GM19467 (cell line): ENCODE measurements around the gene IGF2R.

ENCODE experiments used
- ATAC-seq: cut with Tn5 transposase; IDR thresholded peaks from one replicate; pipeline ENCODE4 v1.9.1; 2021; ENCODE audit warnings: mild to moderate bottlenecking, moderate library complexity; ENCODE audit not compliant: unreplicated experiment

The IGF2R gene

DNA sequence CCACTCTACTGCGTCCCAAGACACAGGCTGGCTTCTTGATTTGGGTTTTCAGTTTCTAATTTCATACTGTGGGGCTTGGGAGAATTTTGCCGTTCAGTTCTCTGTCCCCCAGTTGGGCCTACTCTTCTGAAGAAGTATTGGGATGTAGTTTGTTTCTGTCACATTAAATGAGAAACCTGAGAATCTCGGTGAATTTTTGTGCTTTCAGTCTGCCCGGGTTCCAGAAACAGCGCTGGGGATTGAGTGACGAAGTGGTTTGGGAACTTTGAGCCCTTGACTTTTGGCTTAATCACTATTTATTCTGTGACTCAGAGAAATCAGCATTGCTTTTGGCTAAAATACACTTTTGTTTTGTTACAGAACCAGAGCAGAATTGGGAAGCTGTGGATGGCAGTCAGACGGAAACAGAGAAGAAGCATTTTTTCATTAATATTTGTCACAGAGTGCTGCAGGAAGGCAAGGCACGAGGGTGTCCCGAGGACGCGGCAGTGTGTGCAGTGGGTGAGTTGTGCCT is 74.0 kb downstream of the IGF2R start:
- ATAC-seq, result no peak

DNA sequence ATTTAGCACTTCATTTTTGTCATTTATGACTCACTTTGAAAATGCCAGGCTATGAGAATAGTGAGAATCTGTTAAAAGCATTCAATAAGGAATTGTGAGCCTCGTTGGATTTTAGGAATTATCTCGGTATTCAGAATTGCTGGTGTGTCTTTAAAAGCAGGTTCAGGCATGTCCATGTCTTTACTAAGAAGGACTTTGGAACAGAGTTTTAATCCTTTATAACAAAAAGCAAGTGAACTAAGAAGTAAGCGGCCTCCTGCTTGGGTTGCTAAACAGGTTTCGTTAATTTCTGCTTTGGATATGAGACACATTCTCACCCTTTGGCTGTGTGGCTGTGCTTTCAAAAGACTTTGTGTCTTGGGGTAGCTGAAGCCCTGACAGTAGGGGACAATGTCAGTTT is 74.9 kb downstream of the IGF2R start:
- ATAC-seq, result no peak

DNA sequence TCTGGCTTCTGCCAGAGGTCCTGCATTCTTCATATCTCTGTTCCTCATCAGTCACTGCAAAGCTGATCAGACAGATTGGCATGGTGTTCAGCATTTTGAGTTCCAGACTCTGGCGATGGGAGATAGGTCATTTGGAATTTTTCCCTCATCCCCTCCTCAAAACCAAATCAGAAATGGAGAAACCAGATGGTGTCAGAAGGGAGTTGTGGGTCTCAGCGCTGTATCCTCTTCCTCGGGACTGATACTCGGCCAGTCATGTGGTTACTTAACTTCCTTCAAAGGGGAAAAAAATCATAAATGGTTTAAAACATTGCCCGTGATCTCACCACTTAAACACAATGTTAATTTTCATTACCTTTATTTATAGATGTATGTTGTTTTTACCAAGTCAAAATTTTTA is 75.8 kb downstream of the IGF2R start:
- no peak for ATAC-seq

DNA sequence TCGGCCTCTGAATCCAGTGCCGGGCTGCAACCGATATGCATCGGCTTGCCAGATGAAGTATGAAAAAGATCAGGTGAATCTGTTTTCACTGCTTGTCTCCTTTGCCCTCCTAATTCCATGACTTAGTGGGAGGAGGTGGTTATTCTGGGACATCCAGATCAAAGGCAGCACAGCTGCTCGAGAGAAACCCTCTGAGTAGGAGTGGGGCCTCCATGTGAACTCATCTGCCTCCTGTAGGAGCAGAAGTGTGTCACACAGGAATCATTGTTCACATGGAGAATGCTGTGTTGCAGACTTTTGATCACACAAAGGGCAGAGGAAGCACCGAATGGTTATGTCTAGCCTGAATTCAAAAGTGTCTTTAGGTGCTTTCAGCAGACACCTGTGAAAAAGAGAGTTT is 79.6 kb downstream of the IGF2R start:
- no peak for ATAC-seq

DNA sequence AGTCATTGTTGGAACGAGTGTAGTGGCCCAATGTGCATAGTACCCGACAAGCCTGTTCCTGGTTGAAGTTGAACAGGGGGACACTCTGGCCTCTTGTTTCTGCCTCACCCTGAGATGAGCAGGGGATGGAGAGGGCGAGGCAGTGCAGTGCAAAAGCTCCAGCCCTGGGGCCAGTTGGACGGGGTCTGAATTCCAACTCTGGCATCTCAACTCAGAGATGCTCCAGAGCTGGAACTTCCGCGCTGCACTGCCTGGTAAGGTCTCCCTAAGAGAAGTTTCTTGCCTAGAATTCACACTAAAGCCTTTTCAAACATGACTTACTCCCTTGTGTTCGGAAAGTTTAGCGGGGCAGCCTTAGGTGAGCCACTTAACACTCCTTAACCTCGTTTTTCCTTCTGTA is 80.5 kb downstream of the IGF2R start:
- ATAC-seq, result no peak

DNA sequence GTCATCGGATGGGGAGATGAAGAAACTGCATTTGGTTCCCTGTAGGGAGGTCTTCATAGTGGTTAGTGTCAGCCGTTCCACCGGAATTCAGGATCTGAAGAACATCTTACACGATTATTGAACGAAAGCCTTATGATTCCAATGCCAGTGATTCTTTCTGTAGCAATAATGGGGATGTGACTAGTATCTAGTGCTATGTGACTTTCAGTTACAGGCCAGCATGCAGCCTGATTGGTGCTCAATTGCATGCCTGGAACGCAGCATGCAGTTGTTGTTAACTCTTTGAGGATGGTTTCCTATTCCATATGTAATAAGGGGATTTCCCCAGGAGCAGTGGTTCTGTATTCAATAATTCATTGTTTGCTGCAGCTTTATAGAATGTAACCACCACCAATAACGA is 81.1 kb downstream of the IGF2R start:
- no peak for ATAC-seq

DNA sequence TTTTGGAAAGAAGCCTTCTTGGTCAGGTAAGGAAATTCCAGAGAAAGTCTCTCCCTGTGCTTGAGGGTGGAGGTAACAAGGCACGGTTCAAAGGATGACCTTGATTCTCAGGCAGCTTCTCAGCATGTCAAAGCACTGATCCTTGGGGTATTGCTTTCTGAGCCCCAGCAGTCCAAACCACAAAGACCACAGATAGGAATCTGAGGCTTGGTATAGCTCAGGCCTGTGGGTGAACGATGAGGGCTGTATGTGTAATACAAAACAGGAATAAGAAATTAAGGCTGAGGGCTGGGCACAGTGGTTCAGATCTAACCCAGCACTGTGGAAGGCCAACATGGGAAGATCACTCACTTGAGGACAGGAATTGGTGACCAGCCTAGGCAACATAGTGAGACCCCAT is 82.5 kb downstream of the IGF2R start:
- ATAC-seq, result no peak

DNA sequence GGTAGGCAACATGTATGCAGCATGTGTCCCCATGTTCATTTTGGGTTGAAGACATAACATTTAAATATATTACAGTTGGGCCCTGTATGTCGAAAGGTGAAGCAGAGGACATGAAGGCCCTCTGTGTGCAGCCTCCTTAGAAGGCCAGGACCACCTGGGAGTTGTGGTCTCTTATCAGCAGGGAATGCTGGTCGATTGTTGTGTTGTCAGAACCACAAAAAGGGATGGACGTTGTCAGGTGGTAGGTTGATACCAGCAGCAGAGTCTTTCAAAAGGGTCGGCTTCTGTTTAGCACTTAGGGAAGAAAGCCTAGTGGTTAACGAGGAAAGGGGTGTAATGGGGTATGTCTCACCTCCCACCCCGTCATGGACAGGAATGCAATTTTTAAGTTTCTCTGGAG is 85.4 kb downstream of the IGF2R start:
- ATAC-seq, result no peak

DNA sequence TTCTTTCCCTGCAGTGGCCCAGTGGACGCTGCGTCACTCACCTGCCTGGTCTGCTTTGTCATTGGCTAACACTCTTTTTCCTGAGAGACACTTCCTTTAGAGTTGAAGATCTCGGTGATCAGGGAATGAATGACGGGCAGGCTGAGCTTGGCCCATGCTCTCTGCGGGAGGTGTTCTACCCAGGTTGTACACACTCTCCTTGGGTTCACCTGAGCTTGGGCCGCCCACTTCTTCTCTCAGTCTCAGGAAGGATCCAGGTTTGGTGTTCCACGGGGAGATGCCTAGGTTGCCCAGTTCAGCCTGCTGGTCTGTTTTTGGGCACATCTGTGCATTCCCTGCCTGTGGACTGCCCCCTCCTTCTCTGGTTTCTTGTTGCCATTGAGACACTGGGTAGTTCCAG is 86.0 kb downstream of the IGF2R start:
- no peak for ATAC-seq

DNA sequence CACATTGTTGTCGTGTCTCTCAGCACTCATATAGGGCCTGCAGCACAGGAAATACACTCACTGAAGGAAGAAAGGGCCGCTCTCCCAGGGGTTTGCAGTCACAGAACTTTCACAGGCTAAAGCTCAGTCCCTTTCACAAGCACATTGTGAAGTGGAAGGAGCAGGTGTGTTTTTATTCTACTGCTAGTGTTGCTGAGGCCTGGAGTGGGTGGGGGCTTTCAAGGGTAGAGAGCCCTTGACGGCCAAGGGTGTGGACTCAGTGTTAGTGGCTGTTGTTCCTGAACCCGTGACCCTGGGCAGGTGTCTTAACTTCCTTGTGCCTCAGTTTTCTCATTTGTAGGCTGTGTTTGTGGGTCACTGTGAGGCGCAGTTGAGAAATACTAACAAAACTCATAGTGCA is 86.5 kb downstream of the IGF2R start:
- no peak for ATAC-seq

DNA sequence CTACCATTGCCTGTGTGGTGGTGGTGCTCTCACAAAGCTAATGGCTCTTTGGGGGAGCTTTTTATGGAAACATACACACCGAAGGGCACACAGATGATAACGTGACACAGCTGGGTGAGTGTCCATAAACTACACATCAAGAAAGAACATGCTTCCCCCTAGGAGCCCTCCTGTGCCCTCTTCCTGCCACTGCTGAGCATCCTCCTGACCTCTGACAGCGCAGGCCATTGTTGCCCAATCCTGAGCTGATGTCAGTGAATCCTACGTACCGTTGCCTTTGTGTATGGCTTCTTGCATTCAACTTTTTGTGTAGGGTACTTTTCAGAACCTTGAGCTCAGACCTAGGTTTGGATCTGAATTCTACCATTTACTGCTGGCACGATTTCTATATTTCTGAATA is 86.9 kb downstream of the IGF2R start:
- no peak for ATAC-seq

DNA sequence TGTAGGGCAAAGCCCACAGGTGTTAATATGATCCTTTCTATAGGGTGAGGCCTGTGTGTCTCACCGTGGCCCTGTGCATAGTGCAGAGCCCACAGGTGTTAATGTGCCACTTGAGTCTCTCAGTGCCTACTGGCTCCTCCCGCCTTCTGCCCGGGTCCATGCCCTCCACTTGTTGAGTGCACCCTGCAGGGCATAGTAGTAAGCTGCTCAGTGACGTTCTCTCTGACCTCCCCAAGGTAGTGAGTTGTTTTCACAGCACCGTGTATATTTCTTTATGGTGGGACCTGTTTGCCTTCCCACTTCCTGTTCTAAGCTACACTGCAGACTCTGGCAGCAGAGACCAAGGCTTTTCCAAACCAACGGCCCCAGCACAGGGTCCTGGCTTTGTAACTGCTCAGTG is 88.2 kb downstream of the IGF2R start:
- ATAC-seq, result no peak

DNA sequence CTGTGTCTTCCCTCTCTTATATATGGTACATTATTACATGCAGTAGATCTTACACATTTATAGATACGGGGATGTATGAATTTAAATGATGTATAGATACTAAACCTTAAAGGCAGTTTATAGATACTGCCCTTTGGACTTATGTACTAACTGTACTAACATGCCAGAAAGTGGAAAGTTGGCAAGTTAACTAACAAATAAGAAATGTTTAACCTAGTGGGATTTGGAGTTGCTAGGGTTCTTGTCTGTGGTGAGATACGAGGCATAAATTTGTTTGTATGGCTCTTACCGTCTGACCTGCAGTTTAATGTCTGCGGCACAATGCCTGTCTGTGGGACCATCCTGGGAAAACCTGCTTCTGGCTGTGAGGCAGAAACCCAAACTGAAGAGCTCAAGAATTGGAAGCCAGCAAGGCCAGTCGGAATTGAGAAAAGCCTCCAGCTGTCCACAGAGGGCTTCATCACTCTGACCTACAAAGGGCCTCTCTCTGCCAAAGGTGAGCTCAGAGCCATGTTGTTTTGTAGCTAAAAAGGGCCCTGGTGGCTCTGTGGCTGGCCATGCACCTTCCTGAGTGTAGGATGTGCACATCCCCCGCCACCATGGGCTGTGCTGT is 89.8 kb downstream of the IGF2R start:
- no peak for ATAC-seq

DNA sequence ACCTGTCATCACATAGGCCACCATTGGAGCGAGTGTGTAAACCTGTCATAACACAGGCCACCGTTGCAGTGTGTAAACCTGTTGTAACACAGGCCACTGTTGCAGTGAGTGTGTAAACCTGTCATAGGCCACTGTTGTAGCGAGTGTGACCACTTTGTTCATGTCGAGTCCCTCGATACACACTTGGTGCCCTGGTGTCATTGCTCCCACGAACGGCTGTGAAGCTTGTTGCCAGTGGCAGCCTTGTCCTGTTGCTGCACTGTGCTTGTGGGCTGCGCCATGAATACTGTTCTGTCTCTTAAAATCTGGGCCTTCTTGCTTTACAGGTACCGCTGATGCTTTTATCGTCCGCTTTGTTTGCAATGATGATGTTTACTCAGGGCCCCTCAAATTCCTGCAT is 91.3 kb downstream of the IGF2R start:
- ATAC-seq, result no peak

DNA sequence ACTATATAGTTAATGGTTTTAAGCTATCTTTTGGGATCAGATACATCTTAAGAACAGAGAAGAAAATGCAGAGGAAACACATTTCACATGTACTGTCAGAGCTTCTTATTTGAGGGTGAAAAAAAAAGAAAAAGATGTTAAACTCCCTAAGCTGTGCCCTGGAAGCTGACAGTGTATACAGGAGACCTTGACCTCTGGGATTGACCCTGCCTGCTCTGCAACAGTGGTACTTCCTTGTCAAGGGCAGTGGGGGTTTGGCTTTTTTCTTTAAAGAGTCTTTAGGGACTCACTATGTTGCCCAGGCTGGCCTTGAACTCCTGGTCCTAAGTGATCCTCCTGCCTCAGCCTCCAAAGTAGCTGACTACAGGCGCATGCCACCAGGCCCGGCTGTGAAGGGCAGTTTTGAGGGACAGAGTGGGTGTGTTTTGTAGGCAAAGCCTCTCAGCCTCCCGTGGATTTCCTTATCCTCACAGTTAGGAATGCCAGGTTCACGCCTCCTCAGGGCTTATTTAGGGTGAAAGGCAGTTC is 92.1 kb downstream of the IGF2R start:
- ATAC-seq, result no peak

DNA sequence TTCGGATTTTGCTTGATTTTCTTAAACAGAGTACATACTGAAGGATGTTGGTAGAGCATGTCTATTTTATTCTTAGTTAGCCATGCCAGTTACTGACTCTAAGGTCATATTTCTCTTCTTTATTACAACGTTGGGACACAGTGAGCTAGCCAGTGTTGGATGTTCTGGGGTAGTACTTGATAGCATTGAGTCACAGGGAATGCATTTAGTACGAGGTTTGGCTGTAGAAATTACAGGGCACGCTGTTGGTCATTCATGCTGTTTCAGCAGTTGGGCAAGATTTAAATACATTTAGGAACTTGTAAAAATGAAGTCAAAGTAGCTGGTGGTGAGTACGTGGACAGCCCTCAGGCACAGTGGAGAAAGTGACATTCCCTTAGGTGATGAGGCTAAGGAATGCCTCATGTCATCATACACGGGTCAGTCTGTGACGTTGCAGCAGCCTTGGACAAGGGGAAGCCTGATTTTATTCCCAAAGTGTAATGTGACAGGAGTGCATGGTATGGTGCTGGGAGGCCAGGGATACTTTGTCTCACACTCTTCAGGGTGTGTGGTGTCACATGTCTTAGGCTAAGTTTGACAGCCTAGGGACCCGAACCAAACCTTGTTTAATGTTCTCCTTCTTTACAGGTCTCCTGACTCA is 95.0 kb downstream of the IGF2R start:
- ATAC-seq, result no peak

DNA sequence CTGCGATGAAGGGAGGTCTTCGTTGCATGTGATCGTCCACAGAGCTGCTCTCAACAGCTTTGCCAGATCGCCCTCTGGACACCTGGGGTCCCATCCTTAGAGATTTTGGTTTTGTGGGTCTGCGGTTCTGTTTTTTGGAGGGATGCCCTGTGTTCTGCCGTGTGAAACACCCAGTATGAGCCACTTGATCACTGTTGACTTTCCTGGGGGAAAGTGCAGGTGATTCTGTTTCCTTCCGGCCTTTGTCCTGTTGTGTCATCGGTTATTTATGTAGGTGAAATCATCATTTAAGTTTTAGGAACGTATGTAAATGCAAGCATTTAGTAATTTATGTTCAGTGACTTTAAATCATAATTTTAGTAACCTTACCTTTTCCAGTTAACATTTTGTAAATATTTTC is 96.3 kb downstream of the IGF2R start:
- ATAC-seq, result no peak

DNA sequence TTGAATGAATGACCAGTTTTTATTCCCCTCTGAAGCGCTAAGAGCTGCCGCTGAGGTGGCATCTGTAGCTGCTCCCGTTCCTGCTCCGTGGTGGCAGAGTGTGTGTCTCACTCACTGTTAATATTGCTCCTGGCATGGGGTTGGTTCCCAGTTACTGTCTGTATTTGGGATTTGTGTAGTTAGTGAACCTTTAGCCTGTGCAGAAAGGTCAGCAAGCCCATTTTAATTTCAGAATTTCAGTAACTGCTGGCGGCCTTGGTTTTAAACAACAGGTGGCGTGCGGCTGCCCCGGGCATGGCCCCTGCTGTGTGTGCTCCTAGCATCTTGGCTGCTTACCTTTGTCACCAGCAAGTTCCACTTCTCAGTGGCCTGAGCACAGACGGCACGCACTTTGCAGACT is 98.7 kb downstream of the IGF2R start:
- ATAC-seq, result no peak

DNA sequence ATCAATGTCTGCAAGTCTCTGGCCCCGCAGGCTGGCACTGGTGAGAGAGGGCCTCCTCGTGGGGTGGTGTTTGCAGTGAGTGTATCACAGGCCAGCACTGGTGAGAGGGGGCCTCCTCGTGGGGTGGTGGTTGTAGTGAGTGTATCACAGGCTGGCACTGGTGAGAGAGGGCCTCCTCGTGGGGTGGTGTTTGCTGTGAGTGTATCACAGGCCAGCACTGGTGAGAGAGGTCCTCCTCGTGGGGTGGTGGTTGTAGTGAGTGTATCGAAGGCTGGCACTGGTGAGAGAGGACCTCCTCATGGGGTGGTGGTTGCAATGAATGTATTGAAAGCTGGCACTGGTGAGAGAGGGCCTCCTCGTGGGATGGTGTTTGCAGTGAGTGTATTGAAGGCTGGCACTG is 99.5 kb downstream of the IGF2R start:
- no peak for ATAC-seq

DNA sequence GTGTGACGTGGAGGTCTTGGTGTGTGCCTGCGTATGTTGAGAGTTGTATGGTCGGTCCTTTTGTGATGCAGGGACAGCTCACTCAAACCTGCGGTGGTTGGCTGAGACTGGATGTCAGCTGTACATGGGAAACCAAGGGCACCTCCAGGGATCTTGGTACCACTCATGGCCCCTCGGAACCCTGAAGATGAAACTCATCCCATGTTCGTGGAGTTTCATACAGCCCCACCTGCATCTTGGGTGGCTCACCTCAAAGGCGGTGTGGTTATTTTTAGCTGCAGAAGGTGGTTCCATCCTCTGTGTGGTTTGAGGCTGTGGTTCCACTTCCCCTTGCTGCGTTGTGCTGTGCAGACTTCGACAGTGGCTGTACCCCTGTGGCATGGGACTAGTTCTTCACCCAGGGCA is 100.2 kb downstream of the IGF2R start:
- ATAC-seq, result peak; percentile 88

DNA sequence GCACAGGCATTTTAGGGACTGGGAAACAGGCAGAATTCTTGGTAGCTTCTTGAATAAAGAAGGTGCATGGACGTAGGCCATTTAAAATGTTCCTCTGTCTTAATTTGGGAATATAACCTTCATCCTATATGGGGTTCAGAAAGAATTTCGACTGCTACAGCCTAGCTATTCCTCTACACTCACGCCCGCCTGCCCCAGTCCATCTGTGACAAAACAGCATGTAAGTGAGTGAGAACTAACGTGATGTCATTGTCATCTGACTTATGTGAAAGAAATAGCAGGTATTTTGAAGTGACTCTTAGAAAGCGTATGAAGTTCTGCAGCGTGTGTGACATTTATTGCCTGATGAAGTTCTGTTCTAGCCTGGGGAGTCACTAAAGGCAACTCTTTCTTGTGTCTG is 100.6 kb downstream of the IGF2R start:
- peak; percentile 7 for ATAC-seq

DNA sequence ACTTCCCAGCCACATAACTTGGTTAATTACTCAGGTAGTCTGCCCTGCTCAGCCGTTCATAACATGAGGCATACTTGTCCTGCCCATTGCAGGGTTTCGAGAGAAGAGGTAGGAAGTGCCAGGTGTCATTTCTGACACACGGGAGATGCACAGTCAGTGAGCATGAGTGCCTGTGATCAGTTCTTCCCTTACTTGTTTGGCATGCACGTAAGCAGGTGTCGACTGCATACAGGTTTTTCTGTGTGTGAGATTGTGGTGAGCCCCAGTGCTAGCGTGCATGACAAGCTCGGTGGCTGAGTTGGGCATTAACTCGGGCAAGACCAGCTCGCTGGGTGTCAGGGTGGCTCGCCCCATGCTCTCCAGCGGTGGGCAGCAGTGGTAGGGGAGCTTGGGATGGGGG is 101.5 kb downstream of the IGF2R start:
- ATAC-seq, result peak; percentile 38

DNA sequence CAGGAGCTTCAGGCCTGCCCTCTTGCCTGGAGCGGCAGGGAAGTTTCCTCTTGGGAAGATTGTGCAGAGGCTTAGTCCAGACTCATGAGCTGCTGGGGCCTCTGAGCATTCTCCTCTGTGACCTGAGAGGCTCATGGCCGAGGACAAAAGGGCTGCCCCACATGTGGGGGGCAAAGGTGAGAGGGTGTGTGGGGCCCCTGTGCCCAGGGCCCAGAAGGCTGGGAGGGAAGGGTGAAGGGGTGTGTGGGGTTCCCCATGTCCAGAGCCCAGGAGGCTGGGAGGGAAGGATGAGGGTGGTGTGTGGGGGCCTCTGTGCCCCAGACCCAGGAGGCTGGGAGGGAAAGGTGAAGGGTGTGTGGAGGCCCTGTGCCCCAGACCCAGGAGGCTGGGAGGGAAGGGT is 101.9 kb downstream of the IGF2R start:
- ATAC-seq, result no peak
